Activated B cell treated with CpG ODN at 0.5 μM for 24 hours (primary cell): ENCODE data around the gene SERGEF. TPM values are rescaled to one million over a fixed set of nuclear protein-coding genes. Genes with fewer than 3 reads are reported as not detected.

Experiments used
- ATAC-seq: fragments of 200-7000 bp; cut with Tn5 transposase; one replicate; pipeline ENCODE4 v1.10.0; 2021; ENCODE audit warnings: low read depth, mild to moderate bottlenecking, moderate library complexity
- CTCF ChIA-PET: fragments of 350-600 bp; sonication (Branson Sonifier 250); formaldehyde crosslinking; loops from one replicate; lab custom pipeline; 2021; ENCODE audit warnings: antibody characterized with exemption; lab: Charles Lee
- POLR2A ChIA-PET: fragments of 350-600 bp; sonication (Branson Sonifier 250); formaldehyde crosslinking; loops from one replicate; lab custom pipeline; 2021; ENCODE audit warnings: antibody characterized with exemption; lab: Charles Lee
- DNase-seq: peaks from one replicate; pipeline ENCODE4 v3.0.0; 2022
- H3K27ac Mint-ChIP-seq: one replicate; pipeline ENCODE4 v1.8.0; 2020; ENCODE audit warnings: mixed read lengths
- H3K27me3 Mint-ChIP-seq: one replicate; pipeline ENCODE4 v1.8.0; 2021; ENCODE audit warnings: mixed read lengths
- H3K36me3 Mint-ChIP-seq: one replicate; pipeline ENCODE4 v1.8.0; 2021; ENCODE audit warnings: low read depth, mixed read lengths
- H3K4me1 Mint-ChIP-seq: one replicate; pipeline ENCODE4 v1.8.0; 2021; ENCODE audit warnings: mixed read lengths
- H3K4me3 Mint-ChIP-seq: one replicate; pipeline ENCODE4 v1.8.0; 2020; ENCODE audit warnings: mild to moderate bottlenecking, mixed read lengths
- H3K9me3 Mint-ChIP-seq: one replicate; pipeline ENCODE4 v1.8.0; 2020; ENCODE audit warnings: mixed read lengths
- intact Hi-C: fragments of 100-400 bp; cut with micrococcal nuclease; formaldehyde crosslinking; loops from one replicate; pipeline ENCODE4 v1.15.1; 2024
- total RNA-seq: library from RNA; stranded (reverse); gene quantifications from 2 replicates; pipeline ENCODE4 v1.2.3, GENCODE V29; 2022
- TF ChIP-seq, protein P1 (sequence below): fragments of 200-600 bp; IDR thresholded peaks from one replicate; pipeline ENCODE4 v1.8.0; 2022; ENCODE audit warnings: antibody characterized with exemption, mild to moderate bottlenecking

Gene SERGEF
- total RNA-seq, 1 donor from 2014 or later = 38.4 TPM

DNA sequence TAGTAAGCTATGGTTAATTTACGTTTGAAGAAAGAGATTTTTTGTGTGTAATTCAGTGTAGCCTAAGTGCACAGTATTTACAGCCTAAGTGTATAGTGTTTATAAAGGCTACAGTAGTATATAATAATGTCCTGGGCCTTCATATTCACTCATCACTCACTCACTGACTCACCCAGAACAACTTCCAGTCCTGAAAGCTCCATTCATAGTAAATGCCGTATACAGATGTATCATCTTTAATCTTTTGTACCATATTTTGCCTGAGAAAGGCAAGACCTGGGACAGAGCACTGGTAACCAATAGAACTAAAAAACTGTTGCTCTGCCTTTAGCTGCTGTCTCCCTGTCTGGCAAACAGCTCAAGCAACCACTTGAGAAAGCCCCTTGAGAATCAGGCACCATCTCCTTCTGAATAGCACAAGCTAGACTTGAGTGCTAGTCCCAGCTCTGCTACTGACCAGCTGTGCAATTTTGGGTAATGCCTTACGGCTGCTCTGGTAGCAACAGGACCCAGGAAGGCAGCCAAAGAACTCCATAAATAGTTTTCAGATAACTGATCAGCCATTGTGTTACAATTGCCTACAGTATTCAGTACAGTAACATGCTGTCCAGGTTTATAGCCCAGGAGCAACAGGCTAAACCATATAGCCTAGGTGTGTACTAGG lies 146.9 kb downstream of the SERGEF start:
- no peak overlapping the region for H3K27ac Mint-ChIP-seq
- CTCF ChIA-PET = no interaction called here
- no peaks in the 10 kb centered on the region for H3K27me3 Mint-ChIP-seq
- peaks cover 62% of the 10 kb centered on the region for H3K36me3 Mint-ChIP-seq
- ATAC-seq = no peak
- H3K4me1 Mint-ChIP-seq = no peaks in the 10 kb centered on the region
- POLR2A ChIA-PET = no interaction called here
- intact Hi-C loops = no loop called here
- DNase-seq = no peak
- peaks cover 9% of the 10 kb centered on the region for H3K9me3 Mint-ChIP-seq
- TF ChIP-seq, protein P1, sequence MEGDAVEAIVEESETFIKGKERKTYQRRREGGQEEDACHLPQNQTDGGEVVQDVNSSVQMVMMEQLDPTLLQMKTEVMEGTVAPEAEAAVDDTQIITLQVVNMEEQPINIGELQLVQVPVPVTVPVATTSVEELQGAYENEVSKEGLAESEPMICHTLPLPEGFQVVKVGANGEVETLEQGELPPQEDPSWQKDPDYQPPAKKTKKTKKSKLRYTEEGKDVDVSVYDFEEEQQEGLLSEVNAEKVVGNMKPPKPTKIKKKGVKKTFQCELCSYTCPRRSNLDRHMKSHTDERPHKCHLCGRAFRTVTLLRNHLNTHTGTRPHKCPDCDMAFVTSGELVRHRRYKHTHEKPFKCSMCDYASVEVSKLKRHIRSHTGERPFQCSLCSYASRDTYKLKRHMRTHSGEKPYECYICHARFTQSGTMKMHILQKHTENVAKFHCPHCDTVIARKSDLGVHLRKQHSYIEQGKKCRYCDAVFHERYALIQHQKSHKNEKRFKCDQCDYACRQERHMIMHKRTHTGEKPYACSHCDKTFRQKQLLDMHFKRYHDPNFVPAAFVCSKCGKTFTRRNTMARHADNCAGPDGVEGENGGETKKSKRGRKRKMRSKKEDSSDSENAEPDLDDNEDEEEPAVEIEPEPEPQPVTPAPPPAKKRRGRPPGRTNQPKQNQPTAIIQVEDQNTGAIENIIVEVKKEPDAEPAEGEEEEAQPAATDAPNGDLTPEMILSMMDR = no peak
- H3K4me3 Mint-ChIP-seq = no peak overlapping the region

DNA sequence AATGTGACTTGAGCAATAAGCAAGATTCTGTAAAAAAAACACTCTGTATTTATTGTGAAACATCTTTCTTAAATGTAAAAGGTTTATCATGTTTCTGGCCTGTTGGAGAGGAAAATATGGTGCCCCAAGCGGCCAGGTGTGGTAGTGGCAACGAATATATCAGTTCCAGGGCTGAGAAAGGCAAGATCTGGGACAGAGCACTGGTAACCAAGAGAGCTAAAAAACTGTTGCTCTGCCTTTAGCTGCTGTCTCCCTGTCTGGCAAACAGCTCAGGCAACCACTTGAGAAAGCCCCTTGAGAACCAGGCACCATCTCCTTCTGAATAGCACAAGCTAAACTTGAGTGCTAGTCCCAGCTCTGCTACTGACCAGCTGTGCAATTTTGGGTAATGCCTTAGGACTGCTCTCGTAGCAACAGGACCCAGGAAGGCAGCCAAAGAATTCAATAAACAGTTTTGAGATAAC lies 148.3 kb downstream of the SERGEF start:
- CTCF ChIA-PET = no interaction called here
- no peak for ATAC-seq
- H3K27ac Mint-ChIP-seq = no peak overlapping the region
- peaks cover 58% of the 10 kb centered on the region for H3K36me3 Mint-ChIP-seq
- no peak overlapping the region for H3K4me3 Mint-ChIP-seq
- no peak for DNase-seq
- POLR2A ChIA-PET = no interaction called here
- H3K27me3 Mint-ChIP-seq = no peaks in the 10 kb centered on the region
- H3K4me1 Mint-ChIP-seq = no peaks in the 10 kb centered on the region
- intact Hi-C loops = no loop called here
- TF ChIP-seq, protein P1 = no peak
- H3K9me3 Mint-ChIP-seq = peaks cover 5% of the 10 kb centered on the region

DNA sequence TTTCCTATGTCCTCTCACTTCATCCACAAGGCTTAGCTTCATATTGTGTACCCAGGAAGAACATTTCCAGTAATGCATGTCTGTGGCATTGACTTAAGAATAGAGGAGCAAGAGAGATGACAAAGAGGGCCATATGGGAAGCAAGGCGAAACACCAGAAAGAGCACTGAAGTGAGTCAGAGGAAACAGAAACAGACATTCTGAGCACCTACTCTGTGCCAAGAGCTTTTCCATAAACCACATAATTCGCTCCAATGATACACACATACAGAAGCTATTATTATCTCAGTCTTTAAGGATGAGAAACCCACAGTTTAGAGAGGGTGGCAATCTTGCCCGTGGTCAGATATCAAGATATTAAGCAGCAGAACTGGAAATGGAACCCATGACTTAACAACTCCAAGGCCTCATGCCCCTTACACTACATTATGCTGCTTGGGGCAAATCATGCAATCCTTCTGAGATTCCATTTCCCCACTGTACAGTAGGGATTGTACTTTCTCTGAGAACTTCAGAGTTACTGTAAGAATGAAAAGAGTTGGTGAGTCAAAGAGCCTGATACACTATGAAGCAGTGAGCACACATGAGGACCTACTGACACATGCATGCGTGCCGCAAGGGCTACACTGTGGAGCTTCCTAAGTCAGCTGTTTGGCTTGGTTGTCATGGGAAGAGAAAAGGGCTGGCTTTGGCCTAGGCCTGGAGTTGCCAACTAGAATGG lies 151.7 kb downstream of the SERGEF start:
- ATAC-seq = no peak
- no peaks in the 10 kb centered on the region for H3K27me3 Mint-ChIP-seq

DNA sequence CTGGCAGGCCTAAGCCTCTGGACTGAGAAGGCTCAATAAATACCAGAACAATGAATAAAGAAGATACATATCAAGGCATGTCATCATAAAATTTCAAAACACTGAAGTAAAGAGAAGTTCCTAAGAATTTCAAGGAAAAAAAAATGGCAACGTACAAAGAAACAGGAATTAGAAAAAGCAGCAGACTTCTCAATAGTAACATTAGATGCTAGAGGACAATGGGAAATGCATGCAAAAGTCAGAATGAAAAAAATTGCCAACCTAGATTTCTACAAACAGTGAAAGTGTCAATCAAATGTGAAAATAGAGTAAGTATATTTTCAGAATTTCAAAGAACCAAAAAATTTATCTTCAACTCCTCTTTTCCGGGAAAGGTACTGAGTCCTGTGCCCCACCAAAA lies 153.3 kb downstream of the SERGEF start:
- TF ChIP-seq, protein P1 = no peak
- DNase-seq = no peak
- no peak for ATAC-seq
- Mint-ChIP-seq H3K9me3 (no peaks in the 10 kb centered on the region), H3K4me3 (no peak overlapping the region), H3K27ac (no peak overlapping the region), H3K27me3 (no peaks in the 10 kb centered on the region), H3K36me3 (peaks cover 63% of the 10 kb centered on the region), H3K4me1 (no peaks in the 10 kb centered on the region)
- ChIA-PET POLR2A (no interaction called here), CTCF (no interaction called here)
- intact Hi-C loops = no loop called here

More for the DNA sequence above, 151.7 kb downstream of the SERGEF start:
- Mint-ChIP-seq H3K36me3 (peaks cover 57% of the 10 kb centered on the region), H3K4me3 (no peak overlapping the region), H3K9me3 (no peaks in the 10 kb centered on the region), H3K27ac (no peak overlapping the region), H3K4me1 (no peaks in the 10 kb centered on the region)
- POLR2A ChIA-PET = no interaction called here
- DNase-seq = no peak
- intact Hi-C loops = no loop called here
- TF ChIP-seq, protein P1 = no peak
- CTCF ChIA-PET = no interaction called here

DNA sequence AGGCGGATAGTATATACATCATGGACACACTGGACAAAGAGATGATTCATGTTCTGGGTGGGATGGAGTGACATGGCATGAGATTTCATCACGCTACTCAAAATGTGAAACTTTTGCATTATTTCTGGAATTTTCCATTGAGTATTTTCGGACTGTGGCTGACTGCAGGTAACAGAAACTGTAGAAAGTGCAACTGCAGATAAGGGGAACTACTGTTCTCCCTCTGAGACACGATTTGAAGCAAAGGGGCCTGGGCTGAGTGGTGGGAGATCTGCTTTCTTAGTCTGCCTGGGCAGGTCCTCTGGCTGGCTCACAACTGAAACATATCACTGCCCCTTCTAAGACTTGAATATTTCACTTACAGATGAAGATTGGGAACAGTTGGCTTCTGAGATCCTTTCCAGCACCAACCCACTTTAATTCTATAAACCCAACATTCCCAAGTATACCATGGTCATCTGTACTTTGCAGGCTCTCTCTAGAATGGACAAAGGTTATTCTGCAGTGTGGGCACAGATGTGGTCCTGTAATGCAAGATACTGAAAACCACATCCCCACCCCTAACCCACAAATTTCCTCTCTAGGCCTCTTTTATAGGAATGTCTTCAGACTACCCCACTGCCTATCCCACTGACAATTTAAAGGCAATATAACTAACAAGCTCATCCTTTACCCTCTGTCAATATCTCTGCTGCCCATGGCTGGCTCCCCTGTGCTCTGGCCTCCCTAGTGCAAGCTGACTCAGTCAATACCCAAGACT lies 157.1 kb downstream of the SERGEF start:
- TF ChIP-seq, protein P1 = no peak
- POLR2A ChIA-PET = no interaction called here
- no peak for DNase-seq
- no peaks in the 10 kb centered on the region for H3K27me3 Mint-ChIP-seq
- H3K4me1 Mint-ChIP-seq = no peaks in the 10 kb centered on the region
- no peak overlapping the region for H3K27ac Mint-ChIP-seq
- H3K9me3 Mint-ChIP-seq = no peaks in the 10 kb centered on the region
- intact Hi-C loops = no loop called here
- peaks cover 62% of the 10 kb centered on the region for H3K36me3 Mint-ChIP-seq
- no peak for ATAC-seq
- CTCF ChIA-PET = no interaction called here
- H3K4me3 Mint-ChIP-seq = no peak overlapping the region
